ENCODE data around the gene PHACTR3.

DNA sequence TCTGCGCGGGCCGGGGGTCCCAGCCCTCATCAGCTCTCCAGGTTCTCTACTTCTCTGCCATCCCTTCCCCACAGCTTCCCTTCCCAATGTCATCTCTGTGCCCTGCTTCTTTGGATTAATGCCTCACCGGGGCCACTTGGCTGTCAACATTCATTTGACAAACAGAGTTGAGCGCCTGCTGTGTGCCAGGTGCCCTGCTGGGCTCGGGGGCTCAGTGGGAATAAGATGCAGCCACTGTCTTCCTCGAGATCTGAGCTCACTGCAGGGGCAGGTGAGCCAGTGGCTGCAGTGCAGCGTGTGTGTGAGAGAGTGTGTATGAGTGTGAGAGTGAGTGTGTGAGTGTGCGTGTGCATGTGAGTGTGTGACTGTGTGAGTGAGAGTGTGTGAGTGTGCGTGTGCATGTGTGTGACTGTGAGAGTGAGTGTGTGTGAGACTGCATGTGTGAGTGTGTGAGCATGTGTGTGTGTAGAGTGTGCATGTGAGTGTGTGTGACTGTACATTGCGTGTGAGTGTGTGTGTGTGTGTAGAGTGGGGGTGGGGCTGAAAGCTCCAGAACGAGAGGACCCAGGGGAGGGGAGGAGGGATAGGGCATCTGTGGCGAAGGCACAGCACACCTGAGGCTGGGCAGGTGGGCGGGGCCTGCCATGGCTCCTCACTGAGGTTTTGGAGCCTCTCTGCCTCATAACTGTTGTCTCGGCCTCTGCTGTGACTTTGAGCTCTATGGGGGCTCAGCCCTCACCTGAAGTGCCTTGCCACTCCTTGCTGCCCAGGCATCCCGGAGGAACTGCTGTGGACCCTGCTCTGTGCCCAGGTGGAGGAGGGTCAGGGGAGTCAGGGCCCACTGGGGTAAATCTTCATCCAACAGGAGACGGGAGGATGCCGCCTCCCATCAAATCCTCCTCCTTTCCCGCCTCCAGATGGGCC lies 36.5 kb upstream of the PHACTR3 start:
- TF ChIP-seq, protein P1, sequence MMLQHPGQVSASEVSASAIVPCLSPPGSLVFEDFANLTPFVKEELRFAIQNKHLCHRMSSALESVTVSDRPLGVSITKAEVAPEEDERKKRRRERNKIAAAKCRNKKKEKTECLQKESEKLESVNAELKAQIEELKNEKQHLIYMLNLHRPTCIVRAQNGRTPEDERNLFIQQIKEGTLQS (IDR thresholded peaks at IDR 0.05) = no peak
- TF ChIP-seq, protein P2, sequence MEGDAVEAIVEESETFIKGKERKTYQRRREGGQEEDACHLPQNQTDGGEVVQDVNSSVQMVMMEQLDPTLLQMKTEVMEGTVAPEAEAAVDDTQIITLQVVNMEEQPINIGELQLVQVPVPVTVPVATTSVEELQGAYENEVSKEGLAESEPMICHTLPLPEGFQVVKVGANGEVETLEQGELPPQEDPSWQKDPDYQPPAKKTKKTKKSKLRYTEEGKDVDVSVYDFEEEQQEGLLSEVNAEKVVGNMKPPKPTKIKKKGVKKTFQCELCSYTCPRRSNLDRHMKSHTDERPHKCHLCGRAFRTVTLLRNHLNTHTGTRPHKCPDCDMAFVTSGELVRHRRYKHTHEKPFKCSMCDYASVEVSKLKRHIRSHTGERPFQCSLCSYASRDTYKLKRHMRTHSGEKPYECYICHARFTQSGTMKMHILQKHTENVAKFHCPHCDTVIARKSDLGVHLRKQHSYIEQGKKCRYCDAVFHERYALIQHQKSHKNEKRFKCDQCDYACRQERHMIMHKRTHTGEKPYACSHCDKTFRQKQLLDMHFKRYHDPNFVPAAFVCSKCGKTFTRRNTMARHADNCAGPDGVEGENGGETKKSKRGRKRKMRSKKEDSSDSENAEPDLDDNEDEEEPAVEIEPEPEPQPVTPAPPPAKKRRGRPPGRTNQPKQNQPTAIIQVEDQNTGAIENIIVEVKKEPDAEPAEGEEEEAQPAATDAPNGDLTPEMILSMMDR (IDR thresholded peaks at IDR 0.05 in 2 of 3, conservative IDR thresholded peaks at IDR 0.05 in 1 of 3; ENCODE audit: borderline replicate concordance in 1 of 3, insufficient read depth in 1 of 3, low read depth in 2 of 3, low read length in 2 of 3) = no peak
- TF ChIP-seq SIN3A (IDR thresholded peaks at IDR 0.05; ENCODE audit: low read depth) (no peak), EZH2 (IDR thresholded peaks at IDR 0.05) (no peak), POLR2A (IDR thresholded peaks at IDR 0.05; ENCODE audit: borderline replicate concordance, extremely low read depth, insufficient read depth, insufficient read length) (no peak), SRF (IDR thresholded peaks at IDR 0.05; ENCODE audit: low read depth) (no peak), SP1 (IDR thresholded peaks at IDR 0.05; ENCODE audit: low read depth) (no peak), RAD21 (IDR thresholded peaks at IDR 0.05; ENCODE audit: low read depth) (no peak)
- TF ChIP-seq, protein P3, sequence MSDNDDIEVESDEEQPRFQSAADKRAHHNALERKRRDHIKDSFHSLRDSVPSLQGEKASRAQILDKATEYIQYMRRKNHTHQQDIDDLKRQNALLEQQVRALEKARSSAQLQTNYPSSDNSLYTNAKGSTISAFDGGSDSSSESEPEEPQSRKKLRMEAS (IDR thresholded peaks at IDR 0.05) = no peak
- TF ChIP-seq, protein P4, sequence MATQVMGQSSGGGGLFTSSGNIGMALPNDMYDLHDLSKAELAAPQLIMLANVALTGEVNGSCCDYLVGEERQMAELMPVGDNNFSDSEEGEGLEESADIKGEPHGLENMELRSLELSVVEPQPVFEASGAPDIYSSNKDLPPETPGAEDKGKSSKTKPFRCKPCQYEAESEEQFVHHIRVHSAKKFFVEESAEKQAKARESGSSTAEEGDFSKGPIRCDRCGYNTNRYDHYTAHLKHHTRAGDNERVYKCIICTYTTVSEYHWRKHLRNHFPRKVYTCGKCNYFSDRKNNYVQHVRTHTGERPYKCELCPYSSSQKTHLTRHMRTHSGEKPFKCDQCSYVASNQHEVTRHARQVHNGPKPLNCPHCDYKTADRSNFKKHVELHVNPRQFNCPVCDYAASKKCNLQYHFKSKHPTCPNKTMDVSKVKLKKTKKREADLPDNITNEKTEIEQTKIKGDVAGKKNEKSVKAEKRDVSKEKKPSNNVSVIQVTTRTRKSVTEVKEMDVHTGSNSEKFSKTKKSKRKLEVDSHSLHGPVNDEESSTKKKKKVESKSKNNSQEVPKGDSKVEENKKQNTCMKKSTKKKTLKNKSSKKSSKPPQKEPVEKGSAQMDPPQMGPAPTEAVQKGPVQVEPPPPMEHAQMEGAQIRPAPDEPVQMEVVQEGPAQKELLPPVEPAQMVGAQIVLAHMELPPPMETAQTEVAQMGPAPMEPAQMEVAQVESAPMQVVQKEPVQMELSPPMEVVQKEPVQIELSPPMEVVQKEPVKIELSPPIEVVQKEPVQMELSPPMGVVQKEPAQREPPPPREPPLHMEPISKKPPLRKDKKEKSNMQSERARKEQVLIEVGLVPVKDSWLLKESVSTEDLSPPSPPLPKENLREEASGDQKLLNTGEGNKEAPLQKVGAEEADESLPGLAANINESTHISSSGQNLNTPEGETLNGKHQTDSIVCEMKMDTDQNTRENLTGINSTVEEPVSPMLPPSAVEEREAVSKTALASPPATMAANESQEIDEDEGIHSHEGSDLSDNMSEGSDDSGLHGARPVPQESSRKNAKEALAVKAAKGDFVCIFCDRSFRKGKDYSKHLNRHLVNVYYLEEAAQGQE (IDR thresholded peaks at IDR 0.05; ENCODE audit: low read depth) = no peak

Data from HCT116 (cell line).